NCI-H1930 (cell line): ENCODE results near the gene TPM2.
A peak's percentile ranks its signal among the peaks of the same experiment; 100 is the strongest.

Source experiments
- DNase-seq, 2 experiments: peaks; one replicate each; lab custom pipeline; 2025; lab: John Stamatoyannopoulos, UW

The TPM2 gene

DNA sequence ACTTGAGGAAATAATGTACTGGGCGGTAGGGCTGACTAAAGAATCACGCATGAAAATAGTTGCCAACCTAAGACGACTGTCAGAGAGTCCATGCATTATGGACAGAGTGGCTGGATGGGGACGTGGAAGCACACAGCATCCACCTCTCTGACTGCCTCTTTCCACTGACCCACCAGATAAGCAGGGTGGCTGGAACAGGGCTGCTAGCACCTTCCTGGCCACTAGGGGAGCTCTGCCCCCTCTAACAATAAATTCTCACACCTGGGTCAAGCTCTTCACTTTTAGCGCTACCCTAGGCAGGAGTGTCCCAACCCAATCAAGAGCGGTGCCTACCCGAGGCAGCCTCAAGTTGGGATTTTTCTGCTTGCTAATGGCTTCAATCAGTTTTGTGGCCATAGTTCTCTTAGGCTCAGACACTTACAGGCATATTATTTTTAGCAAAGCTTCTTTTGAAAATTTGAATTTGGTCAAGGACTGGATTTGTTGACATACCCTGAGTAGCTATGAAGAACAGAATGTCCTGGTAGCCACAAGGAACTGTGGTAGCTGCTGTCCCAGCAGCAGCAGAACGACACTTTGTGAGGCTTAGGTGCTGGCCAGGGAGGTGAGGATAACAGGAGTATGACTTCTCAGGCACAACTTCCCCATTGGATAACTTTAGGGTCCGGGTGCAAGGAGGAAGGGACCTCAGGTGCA lies 6.9 kb upstream of the TPM2 start:
- peak; percentile 30 to 51 for DNase-seq

DNA sequence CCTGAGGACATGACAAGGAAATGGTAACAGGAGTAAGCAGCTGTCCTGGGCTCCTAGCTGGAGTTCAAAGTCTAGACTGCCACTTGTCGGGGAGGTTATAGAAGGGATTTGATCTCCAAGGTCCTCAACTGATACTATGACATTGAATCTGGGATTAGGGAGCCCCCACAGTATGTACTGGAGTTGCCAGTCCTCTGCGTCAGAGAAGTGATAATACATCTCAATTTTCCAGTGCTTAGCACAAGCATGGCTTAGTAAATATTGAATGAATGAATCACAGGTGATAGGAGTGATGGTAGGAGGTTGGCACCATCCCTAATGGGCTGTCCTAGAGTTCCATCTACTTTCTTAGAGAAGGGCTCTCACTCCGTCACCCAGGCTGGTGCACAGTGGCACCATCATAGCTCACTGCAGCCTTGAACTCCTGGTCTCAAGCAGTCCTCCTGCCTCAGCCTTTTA lies 6.2 kb upstream of the TPM2 start:
- no peak for DNase-seq

DNA sequence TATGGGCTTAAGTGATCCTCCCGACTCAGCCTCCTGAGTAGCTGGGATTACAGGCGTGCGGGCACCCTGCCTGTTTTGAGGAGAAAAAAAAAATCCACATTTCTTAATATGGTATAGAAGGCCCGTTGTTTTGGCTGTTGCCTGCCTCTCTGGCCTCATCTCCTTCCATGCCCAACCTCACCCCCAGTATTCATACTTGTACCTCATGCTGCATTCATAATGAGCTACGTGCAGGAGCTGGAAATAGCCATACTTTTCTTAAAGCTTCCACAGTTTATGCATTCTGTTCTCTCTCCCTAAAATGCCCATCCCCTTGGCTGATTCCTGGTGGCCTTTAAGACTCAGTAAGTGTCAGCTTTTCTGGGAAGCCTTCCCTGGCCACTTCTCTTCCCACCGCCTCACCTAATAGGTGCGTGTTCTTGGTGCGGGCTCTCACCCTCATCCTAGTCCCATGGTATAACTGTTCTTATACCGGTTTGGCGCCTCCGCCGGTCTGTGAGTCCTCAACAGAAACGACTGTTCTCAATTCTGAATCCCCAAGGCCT lies 2.1 kb upstream of the TPM2 start:
- peak; percentile 11 to 26 for DNase-seq

DNA sequence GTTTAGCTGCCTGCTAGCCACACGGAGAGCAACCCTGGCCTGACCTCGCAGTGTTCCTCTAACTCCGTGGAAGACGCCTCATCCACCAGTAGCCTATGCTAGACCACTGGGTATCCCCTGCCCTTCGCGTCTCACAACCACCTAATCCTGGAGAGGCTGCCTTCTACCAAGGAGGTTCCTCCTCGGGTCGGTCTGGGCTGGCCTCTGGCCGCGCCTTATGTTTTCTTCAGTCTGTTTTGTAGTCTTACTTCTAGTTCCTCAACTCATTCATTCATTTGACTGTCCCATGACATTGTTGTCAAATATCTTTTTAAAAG lies 1.6 kb upstream of the TPM2 start:
- no peak for DNase-seq

DNA sequence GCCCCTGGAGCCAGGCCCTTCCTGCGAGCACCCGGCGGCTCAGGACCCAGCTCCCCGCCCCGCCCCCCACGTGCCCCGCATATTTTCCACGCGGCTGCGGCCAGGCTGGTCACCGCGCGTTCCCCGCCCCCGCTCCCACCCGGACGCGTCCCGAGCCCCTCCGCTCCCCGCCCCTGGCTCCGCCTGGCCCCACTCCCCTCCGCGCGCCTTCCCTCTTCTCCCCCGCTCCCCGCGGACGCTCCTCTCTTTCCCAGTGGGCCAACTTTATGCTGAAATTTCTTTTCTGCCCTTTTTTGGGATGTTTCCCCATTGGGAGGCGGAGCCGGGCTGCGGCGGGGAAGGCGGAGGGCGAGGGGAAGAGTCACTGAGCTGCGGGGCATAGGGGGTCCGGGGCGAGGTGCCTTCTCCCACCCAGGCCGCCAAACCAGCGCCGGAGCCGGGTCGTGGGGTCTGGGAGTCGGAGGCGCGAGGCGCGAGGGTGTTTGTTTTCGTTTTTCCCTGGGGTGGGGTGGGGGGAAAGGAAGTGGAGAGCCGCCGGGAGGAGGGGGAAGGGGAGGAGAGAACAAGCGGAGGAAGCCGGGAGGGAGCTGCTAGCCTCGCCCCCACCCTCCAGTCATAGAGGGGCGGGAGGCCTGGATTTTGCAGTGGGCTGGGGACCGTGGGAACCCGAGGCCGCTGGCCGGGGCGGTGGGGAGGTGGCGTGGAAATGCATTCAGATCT lies 1.0 kb upstream of the TPM2 start:
- DNase-seq, result peak in 1 of 2 experiments; percentile 19

DNA sequence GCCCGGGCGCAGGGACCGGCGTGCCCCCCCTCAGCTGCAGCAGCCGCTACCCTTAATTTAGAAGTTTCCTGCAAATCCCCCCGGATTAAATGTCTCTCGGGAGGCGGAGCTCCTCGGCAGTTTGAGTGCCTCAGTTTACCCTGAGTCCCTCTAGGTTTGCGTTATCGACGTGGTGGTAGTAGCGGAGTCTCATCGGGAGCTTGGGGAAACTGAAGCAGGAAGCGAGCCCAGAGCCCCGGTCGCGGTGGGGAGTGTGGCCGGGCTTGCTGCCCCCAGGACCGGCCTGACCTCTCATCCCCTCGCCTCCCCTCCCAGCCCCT lies 529 bp upstream of the TPM2 start:
- no peak for DNase-seq

DNA sequence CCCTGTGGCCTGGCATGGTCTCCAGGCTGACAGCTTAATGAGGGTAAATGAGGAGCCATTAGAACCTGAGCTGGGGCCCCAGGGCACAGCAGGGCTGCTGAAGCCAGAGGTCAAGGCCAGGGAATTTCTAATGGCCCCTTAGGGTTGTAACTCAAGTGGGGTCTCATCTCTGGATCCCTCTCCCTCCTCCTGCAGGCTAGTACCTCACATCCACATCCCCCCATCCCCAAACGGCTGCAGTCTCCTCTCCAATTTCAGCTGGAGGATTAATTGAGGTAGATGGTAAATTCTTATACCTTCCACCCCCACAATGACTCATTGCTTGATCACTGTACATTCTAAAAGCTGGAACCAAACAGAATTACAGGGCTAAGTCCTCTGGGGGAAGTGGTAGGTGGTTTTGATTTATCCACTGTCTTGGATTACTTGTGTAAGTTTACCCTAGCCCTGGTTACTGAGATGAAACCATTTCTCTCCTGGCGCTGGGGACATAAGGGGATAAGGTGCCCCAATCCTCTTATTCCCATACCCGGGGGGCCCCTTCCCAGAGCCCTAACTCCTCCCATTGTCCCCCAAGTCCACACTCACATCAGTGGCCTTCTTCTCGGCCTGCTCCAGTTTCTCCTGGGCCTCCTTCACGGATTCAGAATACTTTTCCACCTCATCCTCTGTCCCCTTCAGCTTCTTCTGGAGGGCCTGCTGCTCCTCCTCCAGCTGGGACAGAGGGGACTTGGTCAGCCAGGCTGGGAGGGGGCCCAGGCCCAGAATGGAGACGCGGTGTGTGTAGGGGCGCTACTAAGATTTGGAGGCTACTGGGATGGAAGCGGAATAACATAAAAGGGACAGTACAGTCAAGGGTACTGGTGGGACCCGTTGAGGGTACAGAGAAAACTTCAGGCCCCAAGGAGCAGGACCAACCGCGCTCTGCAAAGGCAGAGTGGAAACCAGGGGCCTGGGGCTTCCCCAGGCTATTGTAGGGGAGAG lies 875 bp downstream of the TPM2 start:
- no peak for DNase-seq

DNA sequence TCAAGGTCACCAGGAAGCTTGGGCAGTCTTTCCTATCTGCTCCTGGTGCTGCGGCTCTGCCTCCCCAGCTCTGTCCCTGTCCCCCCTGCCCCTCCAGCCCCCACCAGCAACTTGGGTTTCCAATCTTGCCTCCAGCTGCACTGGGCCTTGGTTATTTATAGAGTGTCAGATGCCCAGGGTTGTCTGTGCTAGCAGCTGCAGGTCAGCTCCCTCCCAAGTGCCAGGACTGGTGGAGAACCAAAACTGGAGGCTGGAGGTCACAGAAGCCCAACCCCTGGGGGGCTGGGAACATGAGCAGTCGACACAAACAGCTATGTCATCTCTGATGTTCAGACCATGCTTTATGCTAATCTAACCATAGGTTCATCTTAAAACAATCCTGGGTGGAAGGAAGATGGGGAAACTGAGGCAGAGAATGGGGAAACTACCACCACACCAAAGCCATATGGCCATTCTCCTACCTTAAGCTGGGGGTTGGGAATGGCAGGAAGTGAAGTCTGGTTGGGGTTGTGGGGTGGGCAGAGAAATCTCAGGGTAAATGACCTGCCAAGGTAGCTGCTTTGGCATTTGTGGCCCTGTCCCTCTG lies 1.7 kb downstream of the TPM2 start:
- DNase-seq, result no peak

DNA sequence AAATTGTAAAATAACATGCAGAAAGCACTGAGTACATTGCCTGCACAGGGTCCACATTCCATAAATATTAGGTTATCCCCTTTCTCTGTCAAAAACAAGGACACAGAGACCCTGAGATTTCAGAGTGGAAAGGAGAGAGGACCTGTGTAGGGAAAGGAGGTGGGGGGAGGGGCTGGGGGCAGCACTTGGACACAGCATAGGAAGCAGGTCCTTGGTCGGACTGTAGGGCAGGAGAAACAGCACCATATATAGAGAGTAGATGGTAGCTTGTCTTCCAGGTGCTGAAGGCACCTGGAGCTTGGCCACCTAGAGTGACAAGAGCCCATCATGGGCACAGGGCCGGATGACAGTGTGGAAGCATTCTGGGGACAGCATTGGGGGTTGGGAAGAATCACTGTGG lies 2.4 kb downstream of the TPM2 start:
- DNase-seq, result no peak

DNA sequence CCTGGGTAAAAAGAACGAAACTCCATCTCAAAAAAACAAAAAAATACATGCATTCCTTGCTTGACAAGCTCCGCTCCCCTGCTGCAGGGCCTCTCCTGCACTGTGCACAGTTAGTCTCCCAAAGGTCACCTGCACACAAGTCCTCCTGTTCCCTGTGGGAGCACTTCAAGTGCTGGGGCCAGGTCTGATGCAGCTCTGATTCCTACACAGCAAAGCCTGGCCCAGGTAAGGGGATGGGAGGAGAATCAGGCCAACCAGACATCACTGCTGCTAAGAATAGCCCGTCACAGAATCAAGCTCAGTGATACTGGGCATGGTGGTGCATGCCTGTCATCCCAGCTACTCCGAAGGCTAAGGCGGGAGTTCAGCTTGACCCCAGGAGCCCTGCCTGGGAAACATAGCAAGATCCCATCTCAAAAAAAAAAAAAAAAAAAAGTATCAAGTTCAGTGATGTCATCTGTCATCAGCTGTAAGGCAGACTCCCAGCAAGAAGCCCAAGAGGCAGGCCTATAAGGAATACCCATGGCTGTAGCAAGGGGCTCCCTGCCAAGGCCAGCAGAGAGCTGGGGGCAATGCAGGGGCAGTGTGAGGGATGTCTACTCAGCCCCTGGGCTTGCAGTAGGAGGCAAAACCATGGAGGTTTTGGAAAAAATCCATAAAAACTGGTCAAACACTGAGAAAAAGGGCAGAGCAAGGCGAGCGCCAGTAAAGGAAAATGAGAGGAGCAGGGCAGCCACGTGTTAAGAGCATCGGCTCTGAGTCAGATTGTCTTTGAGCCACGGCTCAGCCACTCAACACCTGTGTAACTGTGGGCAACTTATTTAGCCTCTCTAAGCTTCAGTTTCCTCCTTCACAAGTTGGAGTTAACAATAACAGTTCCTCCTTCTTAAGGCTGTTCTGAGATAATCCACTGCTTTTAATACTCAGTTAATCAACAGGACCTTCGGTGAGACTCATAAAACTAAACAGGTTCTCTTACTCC lies 3.2 kb downstream of the TPM2 start:
- DNase-seq, result no peak

DNA sequence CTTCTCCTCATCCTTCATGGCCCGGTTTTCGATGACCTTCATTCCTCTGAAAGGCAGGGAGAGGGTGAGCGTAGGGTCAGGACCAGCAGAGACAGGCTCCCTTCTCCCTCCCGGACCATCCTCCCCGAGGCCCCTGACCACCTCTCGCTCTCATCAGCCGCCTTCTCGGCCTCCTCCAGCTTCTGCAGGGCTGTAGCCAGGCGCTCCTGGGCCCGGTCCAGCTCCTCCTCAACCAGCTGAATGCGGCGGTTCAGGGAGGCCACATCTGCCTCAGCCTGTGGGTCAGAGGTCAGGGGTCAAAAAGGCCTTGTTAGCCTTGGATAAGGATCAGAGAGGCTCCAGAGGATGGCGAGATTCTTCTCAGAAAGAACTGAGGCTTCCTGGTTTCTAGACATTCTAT lies 4.2 kb downstream of the TPM2 start:
- no peak for DNase-seq

DNA sequence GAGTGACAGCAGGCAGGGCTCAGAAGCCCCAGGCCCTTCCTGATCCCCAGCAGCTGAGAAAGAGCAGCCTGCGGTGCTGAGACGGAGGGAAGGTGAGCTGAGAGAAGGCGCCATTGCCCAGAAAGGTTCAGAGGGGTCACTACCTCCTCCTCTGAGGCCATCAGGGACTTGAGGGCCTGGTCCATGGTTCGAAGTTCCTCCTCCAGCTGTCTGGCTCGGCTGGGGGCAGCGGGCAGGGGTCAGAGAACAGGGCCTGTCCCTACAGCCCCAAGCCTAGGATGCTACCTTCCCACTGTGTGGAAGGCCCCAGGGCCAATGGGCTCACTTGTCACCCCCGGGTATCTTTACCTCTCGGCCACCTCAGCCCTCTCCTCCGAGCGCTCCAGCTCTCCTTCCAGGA lies 4.8 kb downstream of the TPM2 start:
- DNase-seq, result no peak

DNA sequence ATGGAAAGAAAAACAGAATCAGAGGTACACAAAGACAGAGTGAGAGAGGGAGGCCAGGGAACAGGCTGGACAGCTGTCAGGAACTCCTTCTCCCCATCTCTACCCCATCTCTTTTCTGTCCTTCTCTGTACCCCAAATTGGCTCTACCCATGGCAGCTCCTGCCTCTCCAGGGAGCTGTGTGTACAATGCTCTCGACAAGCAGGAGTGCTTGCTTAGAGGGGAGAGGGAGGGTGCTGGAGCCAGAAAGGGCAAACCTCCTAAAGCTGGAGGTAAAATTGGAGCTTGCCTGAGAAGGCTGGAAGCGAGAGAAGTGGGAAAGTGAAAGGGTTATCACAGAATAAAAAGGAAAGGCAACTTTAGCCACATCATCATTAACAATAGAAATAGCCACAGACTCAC lies 6.4 kb downstream of the TPM2 start:
- no peak for DNase-seq

DNA sequence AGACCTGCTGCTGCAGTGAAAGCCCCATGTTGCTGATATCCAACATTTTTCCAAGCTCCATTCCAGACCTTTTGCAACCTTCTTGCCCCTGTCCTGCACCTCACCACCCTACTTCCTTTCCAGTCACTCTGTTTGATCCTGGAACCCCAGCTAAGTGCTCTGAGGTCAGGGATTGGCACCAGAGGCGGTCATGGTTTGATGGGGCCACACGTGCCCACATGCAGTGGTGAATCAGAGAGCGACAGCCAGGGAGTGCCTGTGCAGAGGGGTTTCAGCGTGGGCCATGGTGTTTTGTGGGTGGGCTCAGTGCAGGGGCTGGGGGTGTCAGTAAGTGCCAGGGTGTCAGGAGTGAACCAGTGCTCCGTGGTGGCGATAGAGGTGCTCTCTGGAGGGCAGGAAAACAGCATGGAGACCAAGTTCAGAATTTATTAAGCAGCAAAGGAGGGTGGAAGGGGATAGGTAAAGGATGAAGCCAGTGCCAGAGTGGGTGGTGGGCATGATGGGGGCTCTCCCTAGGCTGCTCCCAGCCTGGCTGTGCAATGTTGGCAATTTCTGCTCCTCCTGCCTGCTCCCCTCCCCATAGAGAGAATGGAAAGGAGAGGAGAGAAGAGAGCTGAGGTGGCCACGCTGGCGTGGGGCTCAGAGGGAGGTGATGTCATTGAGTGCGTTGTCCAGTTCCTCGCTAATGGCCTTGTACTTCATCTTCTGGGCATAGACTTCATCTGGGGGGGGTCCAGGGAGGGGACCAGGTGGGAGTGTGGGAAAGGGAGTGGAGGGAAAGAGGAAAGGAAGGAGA lies 7.0 kb downstream of the TPM2 start:
- no peak for DNase-seq

DNA sequence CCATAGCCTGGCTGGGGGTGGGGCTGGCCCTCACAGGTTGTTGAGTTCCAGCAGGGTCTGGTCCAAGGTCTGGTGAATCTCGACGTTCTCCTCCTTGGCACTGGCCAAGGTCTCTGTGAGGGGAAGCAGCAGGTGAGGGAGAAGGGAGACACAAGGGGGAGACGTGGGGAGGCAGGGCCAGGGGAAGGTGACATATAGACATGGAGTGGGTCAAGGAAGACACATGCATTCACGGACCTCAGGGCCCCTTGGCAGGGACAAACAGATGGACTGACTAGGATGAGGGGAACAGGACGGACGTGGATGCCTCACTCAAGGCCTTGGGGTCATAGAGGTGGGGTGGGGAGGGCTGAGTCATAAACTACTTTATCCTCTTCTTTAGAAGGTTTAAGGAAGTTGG lies 7.7 kb downstream of the TPM2 start:
- DNase-seq, result no peak

DNA sequence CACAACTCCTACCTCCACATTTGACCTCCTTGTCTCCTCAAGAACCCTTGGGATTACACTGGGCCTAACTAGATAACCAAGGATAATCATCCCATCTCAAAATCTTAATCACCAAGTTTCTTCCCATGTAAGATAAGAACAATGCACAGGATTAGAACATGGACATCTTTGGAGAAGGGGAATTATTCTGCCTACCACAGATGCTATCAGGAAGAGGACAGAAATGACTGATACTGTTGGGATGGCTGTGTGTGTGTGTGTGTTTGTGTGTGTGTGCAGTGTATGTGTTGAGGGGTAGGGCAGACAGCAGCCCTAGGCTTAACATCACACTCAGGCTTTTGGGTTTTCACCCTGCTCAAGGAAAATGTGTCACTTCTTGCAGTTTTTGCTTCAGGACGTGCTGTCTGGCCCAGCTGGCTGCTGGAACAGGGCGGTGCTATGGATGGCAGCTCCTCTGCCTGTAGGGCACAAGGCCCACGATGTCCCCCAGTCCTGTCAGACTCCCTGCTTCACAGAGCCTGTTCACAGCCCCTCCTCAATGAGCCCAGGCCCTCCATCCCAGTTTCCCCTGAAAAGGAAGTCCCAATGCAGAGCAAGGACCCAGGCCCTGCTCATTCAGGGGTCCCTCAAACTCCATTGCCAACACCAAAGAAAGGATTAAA lies 8.3 kb downstream of the TPM2 start:
- no peak for DNase-seq

DNA sequence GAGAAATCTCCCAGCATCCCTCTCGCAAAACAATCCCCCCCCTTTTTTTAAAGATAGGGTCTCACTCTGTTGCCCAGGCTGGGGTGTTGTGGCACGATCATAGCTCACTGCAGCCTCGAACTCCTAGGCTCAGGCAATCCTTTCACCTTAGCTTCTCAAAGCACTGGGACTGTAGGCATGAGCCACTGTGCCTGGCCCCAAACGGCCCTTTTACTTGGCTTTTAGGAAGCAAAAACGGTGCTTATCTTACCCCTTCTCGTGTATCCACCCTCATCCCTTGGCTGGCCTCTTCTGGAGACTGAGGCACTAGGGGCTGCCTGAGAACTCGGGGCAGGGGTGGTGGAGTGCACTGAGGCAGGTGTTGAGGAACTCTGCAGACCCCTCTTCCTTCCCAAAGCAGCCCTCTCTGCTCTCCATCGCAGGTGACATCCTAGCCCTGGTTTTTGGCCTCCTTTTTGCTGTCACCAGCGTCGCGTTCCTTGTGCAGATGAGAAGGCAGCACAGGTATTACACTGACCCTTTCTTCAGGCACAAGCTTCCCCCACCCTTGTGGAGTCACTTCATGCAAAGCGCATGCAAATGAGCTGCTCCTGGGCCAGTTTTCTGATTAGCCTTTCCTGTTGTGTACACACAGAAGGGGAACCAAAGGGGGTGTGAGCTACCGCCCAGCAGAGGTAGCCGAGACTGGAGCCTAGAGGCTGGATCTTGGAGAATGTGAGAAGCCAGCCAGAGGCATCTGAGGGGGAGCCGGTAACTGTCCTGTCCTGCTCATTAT lies 9.2 kb downstream of the TPM2 start:
- no peak for DNase-seq

DNA sequence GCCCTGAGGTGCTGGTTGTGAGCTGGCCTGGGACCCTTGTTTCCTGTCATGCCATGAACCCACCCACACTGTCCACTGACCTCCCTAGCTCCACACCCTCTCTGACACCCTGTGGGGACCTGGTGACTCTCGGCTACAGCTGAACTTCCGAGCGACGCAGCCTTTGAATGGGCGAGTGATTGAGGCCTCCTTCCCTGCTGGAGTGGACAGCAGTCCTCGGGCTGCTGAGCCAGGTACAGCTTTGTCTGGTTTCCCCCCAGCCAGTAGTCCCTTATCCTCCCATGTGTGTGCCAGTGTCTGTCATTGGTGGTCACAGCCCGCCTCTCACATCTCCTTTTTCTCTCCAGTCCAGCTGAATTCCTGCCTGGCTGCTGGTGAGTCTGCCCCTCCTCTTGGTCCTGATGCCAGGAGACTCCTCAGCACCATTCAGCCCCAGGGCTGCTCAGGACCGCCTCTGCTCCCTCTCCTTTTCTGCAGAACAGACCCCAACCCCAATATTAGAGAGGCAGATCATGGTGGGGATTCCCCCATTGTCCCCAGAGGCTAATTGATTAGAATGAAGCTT lies 9.9 kb downstream of the TPM2 start:
- no peak for DNase-seq

DNA sequence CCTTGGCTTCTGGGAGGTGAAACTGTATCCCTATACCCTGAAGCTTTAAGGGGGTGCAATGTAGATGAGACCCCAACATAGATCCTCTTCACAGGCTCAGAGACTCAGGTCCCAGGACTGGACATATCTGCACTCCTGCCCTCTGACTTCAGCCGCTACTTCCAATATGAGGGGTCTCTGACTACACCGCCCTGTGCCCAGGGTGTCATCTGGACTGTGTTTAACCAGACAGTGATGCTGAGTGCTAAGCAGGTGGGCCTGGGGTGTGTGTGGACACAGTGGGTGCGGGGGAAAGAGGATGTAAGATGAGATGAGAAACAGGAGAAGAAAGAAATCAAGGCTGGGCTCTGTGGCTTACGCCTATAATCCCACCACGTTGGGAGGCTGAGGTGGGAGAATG lies 10.6 kb downstream of the TPM2 start:
- no peak for DNase-seq
